Measurements from ENCODE around the gene EIF3I. TPM values are rescaled to one million over a fixed set of nuclear protein-coding genes. Genes with fewer than 3 reads are reported as not detected.

The EIF3I gene
- total RNA-seq, 4 donors from 2014 or later = 123 to 224 (median 171) TPM

DNA sequence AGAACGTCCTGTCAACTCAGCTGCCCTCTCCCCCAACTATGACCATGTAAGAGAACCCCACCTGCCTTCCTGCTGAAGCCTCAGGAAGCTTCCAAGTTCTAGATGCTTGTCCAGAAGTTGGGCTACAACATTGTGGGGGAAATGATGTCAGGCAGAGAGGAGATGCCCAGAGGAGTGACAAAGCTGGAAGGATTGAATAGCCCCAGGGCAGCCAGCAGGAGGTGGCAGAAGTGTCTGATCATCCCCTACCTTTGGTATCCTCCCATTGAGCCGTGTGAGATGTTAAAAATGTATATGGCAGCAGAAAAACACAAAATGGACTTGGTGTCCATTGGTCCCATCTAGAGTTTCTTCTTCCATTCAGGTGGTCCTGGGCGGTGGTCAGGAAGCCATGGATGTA, 6.6 kb downstream of the EIF3I start:
- no peak overlapping the region for H3K4me3 ChIP-seq
- TF ChIP-seq POLR2AphosphoS5 (IDR thresholded peaks at IDR 0.05) (no peak), EP300 (IDR thresholded peaks at IDR 0.05) (no peak), POLR2A (IDR thresholded peaks at IDR 0.05) (no peak)
- TF ChIP-seq, protein P1, sequence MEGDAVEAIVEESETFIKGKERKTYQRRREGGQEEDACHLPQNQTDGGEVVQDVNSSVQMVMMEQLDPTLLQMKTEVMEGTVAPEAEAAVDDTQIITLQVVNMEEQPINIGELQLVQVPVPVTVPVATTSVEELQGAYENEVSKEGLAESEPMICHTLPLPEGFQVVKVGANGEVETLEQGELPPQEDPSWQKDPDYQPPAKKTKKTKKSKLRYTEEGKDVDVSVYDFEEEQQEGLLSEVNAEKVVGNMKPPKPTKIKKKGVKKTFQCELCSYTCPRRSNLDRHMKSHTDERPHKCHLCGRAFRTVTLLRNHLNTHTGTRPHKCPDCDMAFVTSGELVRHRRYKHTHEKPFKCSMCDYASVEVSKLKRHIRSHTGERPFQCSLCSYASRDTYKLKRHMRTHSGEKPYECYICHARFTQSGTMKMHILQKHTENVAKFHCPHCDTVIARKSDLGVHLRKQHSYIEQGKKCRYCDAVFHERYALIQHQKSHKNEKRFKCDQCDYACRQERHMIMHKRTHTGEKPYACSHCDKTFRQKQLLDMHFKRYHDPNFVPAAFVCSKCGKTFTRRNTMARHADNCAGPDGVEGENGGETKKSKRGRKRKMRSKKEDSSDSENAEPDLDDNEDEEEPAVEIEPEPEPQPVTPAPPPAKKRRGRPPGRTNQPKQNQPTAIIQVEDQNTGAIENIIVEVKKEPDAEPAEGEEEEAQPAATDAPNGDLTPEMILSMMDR (IDR thresholded peaks at IDR 0.05) = no peak
- H3K36me3 ChIP-seq = peaks cover 0 to 97% of the 10 kb centered on the region in 2 donors
- H3K9me3 ChIP-seq = no peaks in the 10 kb centered on the region
- H3K27me3 ChIP-seq = no peaks in the 10 kb centered on the region
- ATAC-seq = no peak
- H3K27ac ChIP-seq = no peak overlapping the region
- H3K4me1 ChIP-seq = peaks cover 1 to 10% (median 1%) of the 10 kb centered on the region in 3 donors
- 55 to 83% methylated on average over 2 to 3 of the region's 3 CpGs for whole genome bisulfite sequencing, 2 donors (ENCODE audit: low coverage in 1 of 2)

DNA sequence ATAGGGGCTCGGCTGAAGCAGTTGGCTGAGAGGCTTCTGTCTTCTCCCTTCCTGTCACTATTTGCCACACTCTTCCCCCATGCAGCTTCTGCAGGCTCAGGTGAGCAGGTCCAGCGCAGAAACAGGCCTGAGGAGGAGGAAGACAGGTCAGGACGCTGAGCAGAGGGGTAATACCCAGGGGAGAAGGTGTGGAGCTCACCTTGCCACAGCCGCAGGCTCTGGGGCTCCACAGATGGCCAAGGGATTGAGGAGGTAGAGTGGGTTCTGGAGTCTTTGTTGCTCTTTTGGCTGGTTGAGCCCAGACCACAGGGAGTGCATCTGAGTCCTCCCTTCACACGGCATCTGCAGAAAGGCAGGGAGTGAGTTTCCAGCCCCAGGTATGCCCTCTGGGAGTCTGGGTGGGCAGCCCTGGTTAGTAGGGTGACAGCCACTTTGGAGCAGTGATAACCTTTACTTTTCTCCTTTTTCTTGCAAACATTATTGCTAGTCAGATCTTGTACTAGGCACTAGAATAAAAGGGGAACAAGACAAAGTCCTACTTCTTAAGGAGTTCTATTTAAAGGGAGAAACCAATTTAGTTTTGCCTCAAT, 9.7 kb downstream of the EIF3I start:
- TF ChIP-seq EP300 (IDR thresholded peaks at IDR 0.05) (no peak), POLR2AphosphoS5 (IDR thresholded peaks at IDR 0.05) (no peak), POLR2A (IDR thresholded peaks at IDR 0.05) (no peak)
- TF ChIP-seq, protein P1 (IDR thresholded peaks at IDR 0.05) = no peak
- Histone ChIP-seq H3K4me1 (no peaks in the 10 kb centered on the region), H3K36me3 (peaks cover 0 to 80% of the 10 kb centered on the region in 2 donors), H3K4me3 (no peak overlapping the region), H3K27me3 (no peaks in the 10 kb centered on the region), H3K27ac (no peak overlapping the region), H3K9me3 (no peaks in the 10 kb centered on the region)
- no peak for ATAC-seq
- 57 to 59% methylated on average over 1 to 3 of the region's 5 CpGs for WGBS, 2 donors (ENCODE audit: low coverage in 1 of 2)

DNA sequence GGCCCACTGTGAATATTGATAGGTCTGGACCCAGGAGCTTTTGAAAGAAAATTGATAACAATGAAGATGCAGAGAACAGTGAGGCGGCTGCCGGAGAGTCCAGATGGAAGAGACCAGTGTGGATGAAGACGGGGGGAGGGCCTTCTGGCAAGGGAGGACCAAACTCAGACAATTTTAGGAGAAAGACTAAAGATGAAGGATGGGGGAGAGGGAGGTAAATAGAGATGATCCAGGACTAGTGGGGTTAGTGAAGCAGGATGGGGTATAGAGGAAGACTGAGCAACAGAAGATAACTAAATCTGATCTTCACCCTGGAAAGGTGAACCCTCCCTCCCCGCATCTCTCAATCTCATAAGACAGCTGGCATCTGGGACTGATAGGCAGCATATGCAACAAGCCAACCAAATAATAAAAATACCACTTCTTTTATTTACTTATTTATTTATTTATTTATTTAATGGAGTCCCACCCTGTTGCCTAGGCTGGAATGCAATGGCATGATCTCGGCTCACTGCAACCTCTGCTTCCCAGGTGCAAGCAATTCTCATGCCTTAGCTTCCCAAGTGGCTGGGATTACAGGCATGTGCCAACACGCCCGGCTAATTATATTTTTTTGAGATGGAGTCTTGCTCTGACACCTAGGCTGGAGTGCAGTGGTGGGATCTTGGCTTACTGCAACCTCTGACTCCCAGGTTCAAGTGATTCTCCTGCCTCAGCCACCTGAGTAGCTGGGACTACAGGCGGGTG, 10.5 kb downstream of the EIF3I start:
- Histone ChIP-seq H3K27me3 (no peaks in the 10 kb centered on the region), H3K27ac (no peak overlapping the region), H3K9me3 (no peaks in the 10 kb centered on the region), H3K4me1 (no peaks in the 10 kb centered on the region), H3K36me3 (peaks cover 0 to 72% of the 10 kb centered on the region in 2 donors), H3K4me3 (no peak overlapping the region)
- WGBS, 2 donors (ENCODE audit: low coverage in 1 of 2) = 83 to 85% methylated on average over 6 to 8 of the region's 8 CpGs
- TF ChIP-seq EP300 (IDR thresholded peaks at IDR 0.05) = no peak
- TF ChIP-seq, protein P1 (IDR thresholded peaks at IDR 0.05) = no peak
- no peak for TF ChIP-seq POLR2A (IDR thresholded peaks at IDR 0.05)
- no peak for TF ChIP-seq POLR2AphosphoS5 (IDR thresholded peaks at IDR 0.05)
- no peak for ATAC-seq

DNA sequence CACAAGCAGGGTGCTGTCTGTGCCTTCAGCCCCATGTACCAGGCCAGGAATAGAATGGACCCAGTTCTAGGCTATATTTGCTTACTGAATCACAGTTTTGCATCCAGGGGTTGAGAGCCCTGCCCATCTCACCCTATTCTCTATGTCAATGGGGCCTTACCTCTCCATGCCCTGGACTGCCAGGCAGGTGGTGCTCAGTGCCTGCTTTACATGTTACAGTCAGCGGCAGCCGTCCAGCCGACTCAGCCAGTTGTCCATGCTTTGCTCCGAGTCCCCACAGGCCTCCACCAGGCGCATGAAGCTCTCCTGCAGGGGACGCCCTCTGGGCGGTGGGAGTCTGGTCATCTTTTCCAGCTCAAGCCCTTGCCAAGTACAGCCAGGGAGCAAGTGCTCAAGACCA, 12.6 kb downstream of the EIF3I start:
- Histone ChIP-seq H3K4me1 (peaks cover 0 to 8% (median 3%) of the 10 kb centered on the region in 3 donors), H3K36me3 (peaks cover 0 to 52% of the 10 kb centered on the region in 2 donors), H3K27ac (no peak overlapping the region), H3K4me3 (no peak overlapping the region), H3K27me3 (no peaks in the 10 kb centered on the region), H3K9me3 (no peaks in the 10 kb centered on the region)
- TF ChIP-seq POLR2A (IDR thresholded peaks at IDR 0.05) (no peak), POLR2AphosphoS5 (IDR thresholded peaks at IDR 0.05) (no peak), EP300 (IDR thresholded peaks at IDR 0.05) (no peak)
- TF ChIP-seq, protein P1 (IDR thresholded peaks at IDR 0.05) = no peak
- no CpG with 5 or more reads among the region's 7 CpGs for WGBS, 2 donors (ENCODE audit: low coverage in 1 of 2)
- no peak for ATAC-seq
